Ovary (tissue), 9 donors: ENCODE results near the gene XXYLT1. TPM values are rescaled to one million over a fixed set of nuclear protein-coding genes. Genes with fewer than 3 reads are reported as not detected.

Experiments used
- DNase-seq, 5 donors: peaks; one replicate each; pipeline ENCODE4 v3.0.0-alpha.2; 2019 to 2020
- H3K27ac ChIP-seq, 2 donors: fragments of 200-600 bp; one replicate each; pipeline versions ENCODE4 v1.5.1 to v1.8.0; 2019 to 2022
- H3K27me3 ChIP-seq: fragments of 200-600 bp; one replicate; pipeline ENCODE4 v1.8.0; 2022
- H3K36me3 ChIP-seq: fragments of 200-600 bp; sonication (generic); one replicate; pipeline ENCODE4 v1.5.1; 2019
- H3K4me1 ChIP-seq: one replicate; pipeline ENCODE4 v1.8.1; 2013; ENCODE audit warnings: mild to moderate bottlenecking, moderate library complexity; ENCODE audit not compliant: insufficient read depth
- H3K4me3 ChIP-seq: fragments of 200-600 bp; sonication (generic); one replicate; pipeline ENCODE4 v1.5.1; 2017
- H3K9me3 ChIP-seq, 2 donors: fragments of 200-600 bp in 1 of 2; sonication (generic) in 1 of 2; one replicate each; pipeline versions ENCODE4 v1.5.1 to v1.8.1; 2013 to 2019; ENCODE audit warnings: mild to moderate bottlenecking in 1 of 2, moderate library complexity in 1 of 2
- EP300 ChIP-seq: sonication (generic); formaldehyde crosslinking; IDR thresholded peaks from one replicate; pipeline ENCODE4 v1.6.1; 2017; ENCODE audit warnings: antibody characterized with exemption
- POLR2A ChIP-seq: fragments of 450-650 bp; IDR thresholded peaks from one replicate; pipeline ENCODE4 v1.6.1; 2017; ENCODE audit warnings: antibody characterized with exemption, mild to moderate bottlenecking, moderate library complexity
- WGBS, 3 donors: extraction: QIAGEN DNeasy Blood & Tissue Kit in 1 of 3; methylation state at CpG; one replicate each; pipeline versions ENCODE4 v1.1.5 to v1.1.7; 2013 to 2017; 5-methylcytosine and 5-hydroxymethylcytosine counted together
- intact Hi-C, 4 donors: fragments of 100-400 bp; cut with DNase I; formaldehyde crosslinking; loops; one replicate each; pipeline versions ENCODE4 v1.11.0 to v1.15.1; 2022 to 2023
- polyA plus RNA-seq, 2 donors: library from polyadenylated mRNA; stranded (reverse); fragments of 200-250 nt in 1 of 2; fragments of 350-450 nt in 1 of 2; fragmentation: Illumina TruSeq in 1 of 2; extraction: RNeasy Lipid Tissue Mini Kit (QIAGEN cat#74804) in 1 of 2; gene quantifications; one replicate each; pipeline ENCODE4 v1.2.3, GENCODE V29; 2013 to 2014
- total RNA-seq, 7 donors: library from RNA; depleted of rRNA in 2 of 7; stranded (reverse); fragments of >200 nt in 2 of 7; fragmentation: NEBNext Ultra II Directional in 3 of 7; extraction: Animal tissue kit (Norgen Biotek cat#: 25700) in 3 of 7; gene quantifications; one replicate each; pipeline versions ENCODE4 v1.1.0 to v1.2.4, GENCODE V29; 2016 to 2023
- TF ChIP-seq, protein P1 (sequence below), 3 donors: fragments of 450-650 bp in 2 of 3; fragments of 200-600 bp in 1 of 3; IDR thresholded peaks; one replicate each; pipeline versions ENCODE4 v1.5.1 to v1.8.0; 2016 to 2022; ENCODE audit warnings: antibody characterized with exemption in 3 of 3, mild to moderate bottlenecking in 1 of 3
- donor health status: DM: no; HTN: no; CAD: no; lungs with moderate emphysema.
- donor health status: DM: no; HTN: no; CAD: no.
- donor health status: Bipolar disorder and iron deficiency.
- donor health status: DM: yes; HTN: yes; CAD: no.
- donor health status: DM: no; HTN: no; CAD: no.
- donor health status: DM: yes; HTN: yes; CAD: no.

The XXYLT1 gene
- total and polyA plus RNA-seq, 9 donors: 5.6 to 13.6 (median 10.2) TPM

DNA sequence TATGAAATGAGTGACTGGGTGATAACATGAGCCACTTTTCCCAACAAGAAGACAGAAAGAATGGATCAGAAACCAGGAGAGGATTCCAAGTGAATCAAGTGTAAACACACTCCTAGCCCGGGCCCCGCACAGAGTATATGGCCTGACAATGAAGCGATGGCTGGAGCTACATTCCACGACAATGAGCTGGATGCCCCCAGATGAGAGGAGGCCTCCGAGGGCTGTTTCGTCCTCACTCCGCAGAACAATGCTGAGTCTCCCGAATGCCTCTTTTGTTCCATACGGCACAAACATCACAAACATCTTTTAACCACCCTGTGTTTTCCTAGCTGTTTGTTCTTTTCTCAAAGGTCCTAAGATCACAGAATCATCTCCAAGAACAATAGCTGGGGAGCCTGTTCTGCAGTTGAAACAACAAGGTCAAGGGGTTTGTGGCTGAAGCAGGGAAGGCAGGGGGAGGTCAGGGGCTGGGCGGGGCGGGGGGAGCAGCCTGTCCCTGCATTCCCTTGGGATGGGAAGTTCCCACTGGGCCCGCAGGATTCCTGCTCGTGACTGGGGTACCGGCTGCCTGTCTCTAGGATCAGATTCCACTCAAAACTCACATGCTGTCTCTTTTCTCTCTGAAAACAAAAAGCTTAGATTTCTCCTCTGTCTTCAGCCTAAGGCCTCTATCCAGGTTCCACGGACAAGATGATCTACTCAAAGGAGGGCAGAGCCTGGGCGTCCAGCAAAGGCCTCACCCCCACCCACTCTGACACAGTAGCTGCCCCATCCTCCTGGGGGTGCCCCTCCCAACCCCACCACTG is 151.3 kb downstream of the XXYLT1 start:
- intact Hi-C loops: loop anchor here in 2 of 4 donors (10.0 kb wide), 1 partner anchor 135 kb away; no protein-coding TSS in a partner anchor
- Histone ChIP-seq H3K4me3 (no peak overlapping the region), H3K36me3 (no peaks in the 10 kb centered on the region), H3K27ac (no peak overlapping the region), H3K4me1 (peaks cover 4% of the 10 kb centered on the region), H3K9me3 (no peaks in the 10 kb centered on the region), H3K27me3 (no peaks in the 10 kb centered on the region)
- TF ChIP-seq POLR2A: no peak
- 56 to 73% (median 71%) methylated on average over 16 of the region's 16 CpGs for WGBS, 3 donors
- DNase-seq: no peak

DNA sequence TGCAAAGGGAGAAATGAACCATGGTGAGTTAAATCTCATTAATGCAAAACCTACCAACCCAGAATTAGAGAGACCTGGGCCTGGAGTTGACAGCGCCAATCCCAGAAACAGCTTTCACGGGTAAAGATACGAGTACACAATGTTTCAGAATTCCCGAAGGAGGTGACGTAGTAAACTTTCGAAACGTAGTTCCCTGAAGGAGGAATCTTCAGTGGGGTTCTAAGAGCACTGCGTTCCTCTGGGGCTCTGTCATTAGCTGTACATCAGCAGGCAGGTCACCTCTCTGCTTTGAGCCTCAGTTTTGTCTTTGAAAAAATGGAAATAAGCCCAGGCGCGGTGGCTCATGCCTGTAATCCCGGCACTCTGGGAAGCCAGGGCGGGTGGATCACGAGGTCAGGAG is 152.3 kb downstream of the XXYLT1 start:
- no peak overlapping the region for H3K27ac ChIP-seq
- no peaks in the 10 kb centered on the region for H3K27me3 ChIP-seq
- H3K4me1 ChIP-seq: no peaks in the 10 kb centered on the region
- intact Hi-C loops: no loop called here
- WGBS, 3 donors: 86 to 95% (median 93%) methylated on average over 13 of the region's 13 CpGs
- no peaks in the 10 kb centered on the region for H3K36me3 ChIP-seq
- TF ChIP-seq EP300 (no peak), POLR2A (no peak)
- TF ChIP-seq, protein P1, sequence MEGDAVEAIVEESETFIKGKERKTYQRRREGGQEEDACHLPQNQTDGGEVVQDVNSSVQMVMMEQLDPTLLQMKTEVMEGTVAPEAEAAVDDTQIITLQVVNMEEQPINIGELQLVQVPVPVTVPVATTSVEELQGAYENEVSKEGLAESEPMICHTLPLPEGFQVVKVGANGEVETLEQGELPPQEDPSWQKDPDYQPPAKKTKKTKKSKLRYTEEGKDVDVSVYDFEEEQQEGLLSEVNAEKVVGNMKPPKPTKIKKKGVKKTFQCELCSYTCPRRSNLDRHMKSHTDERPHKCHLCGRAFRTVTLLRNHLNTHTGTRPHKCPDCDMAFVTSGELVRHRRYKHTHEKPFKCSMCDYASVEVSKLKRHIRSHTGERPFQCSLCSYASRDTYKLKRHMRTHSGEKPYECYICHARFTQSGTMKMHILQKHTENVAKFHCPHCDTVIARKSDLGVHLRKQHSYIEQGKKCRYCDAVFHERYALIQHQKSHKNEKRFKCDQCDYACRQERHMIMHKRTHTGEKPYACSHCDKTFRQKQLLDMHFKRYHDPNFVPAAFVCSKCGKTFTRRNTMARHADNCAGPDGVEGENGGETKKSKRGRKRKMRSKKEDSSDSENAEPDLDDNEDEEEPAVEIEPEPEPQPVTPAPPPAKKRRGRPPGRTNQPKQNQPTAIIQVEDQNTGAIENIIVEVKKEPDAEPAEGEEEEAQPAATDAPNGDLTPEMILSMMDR (IDR thresholded peaks at IDR 0.05): no peak
- no peaks in the 10 kb centered on the region for H3K9me3 ChIP-seq
- no peak overlapping the region for H3K4me3 ChIP-seq
- no peak for DNase-seq

DNA sequence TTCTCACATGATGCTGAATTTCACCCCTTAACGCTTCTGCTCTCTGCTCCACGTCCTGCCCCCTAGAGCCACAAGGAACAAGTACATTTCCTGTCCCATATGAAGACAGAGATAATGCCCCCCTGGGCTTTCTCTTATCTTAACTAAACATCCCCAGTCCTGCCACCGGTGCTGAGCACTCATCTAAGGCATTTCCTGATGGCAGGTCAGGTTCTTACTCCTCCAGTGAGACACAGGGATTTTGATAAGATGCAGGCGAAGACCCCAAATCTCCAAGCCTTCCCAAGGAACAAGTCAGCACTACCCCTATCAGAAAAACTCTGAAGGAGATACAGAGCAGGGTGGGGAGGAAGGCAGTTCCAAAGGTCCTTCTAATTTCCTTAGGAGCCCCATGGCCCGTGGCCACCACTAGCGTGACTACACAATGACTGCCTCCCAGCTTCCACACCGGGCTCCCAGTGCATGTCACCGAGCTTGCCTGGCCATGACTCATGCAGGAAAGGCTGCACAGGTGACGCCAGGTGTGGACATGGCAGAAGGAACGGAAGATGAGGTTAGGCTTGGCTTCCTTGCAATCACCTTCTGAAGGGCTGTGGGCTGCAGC is 152.9 kb downstream of the XXYLT1 start:
- Histone ChIP-seq H3K27me3 (no peaks in the 10 kb centered on the region), H3K4me1 (no peaks in the 10 kb centered on the region), H3K4me3 (no peak overlapping the region), H3K9me3 (no peaks in the 10 kb centered on the region), H3K27ac (no peak overlapping the region), H3K36me3 (no peaks in the 10 kb centered on the region)
- intact Hi-C loops: no loop called here
- TF ChIP-seq, protein P1 (IDR thresholded peaks at IDR 0.05): no peak
- TF ChIP-seq POLR2A (no peak), EP300 (no peak)
- DNase-seq: no peak
- WGBS, 3 donors: 73 to 82% (median 79%) methylated on average over 10 of the region's 10 CpGs

DNA sequence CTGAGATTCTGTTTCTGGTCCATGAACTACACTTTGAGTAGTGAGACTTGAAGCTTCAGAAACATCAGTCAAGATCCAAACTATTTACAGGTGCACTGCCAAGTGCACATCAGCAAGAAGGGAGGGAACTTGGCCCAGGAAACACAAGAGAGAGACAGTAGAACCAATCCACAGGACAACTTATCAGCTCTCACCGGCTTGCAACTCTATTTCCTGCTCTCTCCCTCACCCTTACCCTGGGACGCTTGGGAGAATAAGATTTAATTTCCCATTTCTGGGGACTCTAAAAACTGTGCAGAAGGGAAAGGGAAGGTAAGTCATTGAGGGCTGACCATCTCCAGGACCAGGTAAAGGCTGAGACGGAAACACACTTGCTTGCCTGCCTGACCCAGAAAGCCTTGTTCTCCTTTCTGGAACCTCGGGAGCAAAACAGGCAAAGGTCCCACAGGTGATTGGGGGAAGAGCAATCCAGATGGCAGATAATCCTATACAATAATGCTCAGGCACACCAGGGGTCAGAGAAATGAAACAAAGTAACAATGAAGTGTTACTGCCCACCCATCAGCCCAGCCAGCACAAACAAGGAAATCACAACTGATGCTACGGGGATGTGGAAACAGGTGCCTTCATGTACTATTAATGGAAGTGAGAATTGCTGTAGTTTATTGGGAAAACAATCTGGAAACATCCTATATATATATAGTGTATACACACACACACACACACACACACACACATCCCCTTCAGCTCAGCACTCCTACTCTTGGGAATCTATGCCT is 154.4 kb downstream of the XXYLT1 start:
- intact Hi-C loops: no loop called here
- Histone ChIP-seq H3K4me3 (no peak overlapping the region), H3K4me1 (no peaks in the 10 kb centered on the region), H3K27ac (no peak overlapping the region), H3K9me3 (no peaks in the 10 kb centered on the region), H3K27me3 (no peaks in the 10 kb centered on the region), H3K36me3 (no peaks in the 10 kb centered on the region)
- 69 to 78% (median 74%) methylated on average over 5 of the region's 5 CpGs for WGBS, 3 donors
- no peak for DNase-seq
- TF ChIP-seq, protein P1 (IDR thresholded peaks at IDR 0.05): no peak
- TF ChIP-seq EP300: no peak
- no peak for TF ChIP-seq POLR2A
